DND-41 (cell line): Measurements from ENCODE around the gene GPR137B.

Source experiments
- ATAC-seq: fragments of 200-7000 bp; cut with Tn5 transposase; 3 replicates; pipeline ENCODE4 v1.9.1; 2021; ENCODE audit warnings: low read depth; ENCODE audit not compliant: insufficient read depth
- DNase-seq: peaks from one replicate; pipeline ENCODE4 v3.0.0-alpha.2; 2020
- H2AFZ ChIP-seq: 2 replicates; pipeline ENCODE4 v1.6.0; 2012; ENCODE audit warnings: low read depth, low read length
- H3K27ac ChIP-seq: 2 replicates; pipeline ENCODE4 v1.5.1; 2012; ENCODE audit warnings: low read length, inconsistent platforms
- H3K27me3 ChIP-seq: fragments of 200-600 bp; sonication (generic); 2 replicates; pipeline ENCODE4 v1.6.0; 2012; ENCODE audit warnings: low read length, mild to moderate bottlenecking, inconsistent platforms; ENCODE audit not compliant: insufficient read depth, poor library complexity
- H3K36me3 ChIP-seq: 2 replicates; pipeline ENCODE4 v1.5.1; 2012; ENCODE audit warnings: low read length, inconsistent platforms; ENCODE audit not compliant: insufficient read depth
- H3K4me1 ChIP-seq: 2 replicates; pipeline ENCODE4 v1.5.1; 2012; ENCODE audit warnings: mild to moderate bottlenecking, low read length; ENCODE audit not compliant: insufficient read depth
- H3K4me2 ChIP-seq: 2 replicates; pipeline ENCODE4 v1.6.0; 2012; ENCODE audit warnings: mild to moderate bottlenecking, moderate library complexity, low read length, inconsistent platforms; ENCODE audit not compliant: insufficient read depth
- H3K4me3 ChIP-seq, 2 experiments: fragments of 200-600 bp in 1 of 2; shearing (Covaris generic) in 1 of 2; 2 replicates each; pipeline ENCODE4 v1.5.1; 2012 to 2016; ENCODE audit warnings: inconsistent platforms in 2 of 2, low read length in 2 of 2, mild to moderate bottlenecking in 2 of 2, low read depth in 1 of 2, moderate library complexity in 1 of 2
- H3K79me2 ChIP-seq: 2 replicates; pipeline ENCODE4 v1.6.0; 2012; ENCODE audit warnings: low read length, inconsistent platforms; ENCODE audit not compliant: insufficient read depth
- H3K9ac ChIP-seq: 2 replicates; pipeline ENCODE4 v1.6.0; 2012; ENCODE audit warnings: low read depth, mild to moderate bottlenecking, inconsistent platforms, low read length, moderate library complexity
- H3K9me3 ChIP-seq: 2 replicates; pipeline ENCODE4 v1.5.1; 2012; ENCODE audit warnings: low read length, moderate library complexity, mild to moderate bottlenecking, inconsistent platforms; ENCODE audit not compliant: insufficient read depth, severe bottlenecking
- H4K20me1 ChIP-seq: 2 replicates; pipeline ENCODE4 v1.6.0; 2012; ENCODE audit warnings: low read length; ENCODE audit not compliant: insufficient read depth
- CTCF ChIP-seq: IDR thresholded peaks from 2 replicates; pipeline ENCODE4 v1.5.1; 2012; ENCODE audit warnings: borderline replicate concordance, low read length, moderate library complexity, mild to moderate bottlenecking; ENCODE audit not compliant: poor library complexity, severe bottlenecking; ENCODE audit errors: extremely low read depth
- EZH2 ChIP-seq: IDR thresholded peaks from 3 replicates; pipeline ENCODE4 v1.6.1; 2012; ENCODE audit warnings: borderline replicate concordance, low read depth, mild to moderate bottlenecking, moderate library complexity, low read length, inconsistent platforms; ENCODE audit not compliant: severe bottlenecking

The GPR137B gene

GRCh38 chr1:236119943-236120484, 22.3 kb upstream of the GPR137B start:
- Histone ChIP-seq H3K9ac (no peak overlapping the region), H2AFZ (no peak overlapping the region), H3K79me2 (no peaks in the 10 kb centered on the region), H3K9me3 (no peaks in the 10 kb centered on the region), H4K20me1 (no peaks in the 10 kb centered on the region), H3K4me2 (no peak overlapping the region), H3K27ac (no peak overlapping the region), H3K27me3 (peaks cover 2% of the 10 kb centered on the region), H3K36me3 (no peaks in the 10 kb centered on the region), H3K4me3 (no peak overlapping the region), H3K4me1 (no peaks in the 10 kb centered on the region; the same call in 1 of the 2 replicates)
- no peak for TF ChIP-seq CTCF
- DNase-seq (no peak), ATAC-seq (no peak)

- Histone ChIP-seq H3K9ac (no peak overlapping the region), H3K4me2 (no peak overlapping the region), H3K4me1 (no peaks in the 10 kb centered on the region; the same call in 1 of the 2 replicates), H3K36me3 (no peaks in the 10 kb centered on the region), H3K4me3 (no peak overlapping the region), H3K79me2 (no peaks in the 10 kb centered on the region), H3K27me3 (peaks cover 2% of the 10 kb centered on the region), H3K27ac (no peak overlapping the region), H2AFZ (no peak overlapping the region), H4K20me1 (no peaks in the 10 kb centered on the region), H3K9me3 (no peaks in the 10 kb centered on the region)
- ATAC-seq (peak; percentile 62), DNase-seq (no peak)
- TF ChIP-seq CTCF (no peak), EZH2 (no peak)
These were observed 21.6 kb upstream of the GPR137B start for GRCh38 chr1:236120721-236121153.

GRCh38 chr1:236122176-236122575, 20.2 kb upstream of the GPR137B start:
- Histone ChIP-seq H3K4me3 (no peak overlapping the region), H3K4me1 (no peaks in the 10 kb centered on the region; the same call in 1 of the 2 replicates), H3K27ac (no peak overlapping the region), H3K9ac (no peak overlapping the region), H3K9me3 (no peaks in the 10 kb centered on the region), H3K4me2 (no peak overlapping the region), H3K36me3 (no peaks in the 10 kb centered on the region), H3K79me2 (no peaks in the 10 kb centered on the region), H2AFZ (no peak overlapping the region), H4K20me1 (no peaks in the 10 kb centered on the region), H3K27me3 (peaks cover 2% of the 10 kb centered on the region)
- no peak for ATAC-seq
- DNase-seq = no peak
- TF ChIP-seq EZH2 (no peak), CTCF (no peak)

GRCh38 chr1:236123563-236123962, 18.8 kb upstream of the GPR137B start:
- Histone ChIP-seq H3K36me3 (no peaks in the 10 kb centered on the region), H4K20me1 (no peaks in the 10 kb centered on the region), H3K79me2 (no peaks in the 10 kb centered on the region), H3K27ac (no peak overlapping the region), H3K27me3 (no peaks in the 10 kb centered on the region), H3K9me3 (no peaks in the 10 kb centered on the region), H3K4me1 (no peaks in the 10 kb centered on the region; the same call in 1 of the 2 replicates), H3K9ac (no peak overlapping the region), H2AFZ (no peak overlapping the region), H3K4me2 (no peak overlapping the region), H3K4me3 (no peak overlapping the region)
- ATAC-seq (no peak), DNase-seq (no peak)
- TF ChIP-seq CTCF (no peak), EZH2 (no peak)
